Small intestine (tissue), 7 donors: Measurements from ENCODE around the gene AHI1. TPM values are rescaled to one million over a fixed set of nuclear protein-coding genes. Genes with fewer than 3 reads are reported as not detected.

ENCODE experiments used
- DNase-seq, 2 donors: peaks; one replicate each; pipeline versions ENCODE4 v3.0.0 to v3.0.0-alpha.2; 2013
- FAIRE-seq: peaks from 2 replicates; lab custom pipeline; 2012; peaks lifted over from hg19 to GRCh38; lab: Jason Lieb, UNC
- H3K27ac ChIP-seq, 3 donors: one replicate each; pipeline ENCODE4 v1.5.1; 2013; ENCODE audit warnings: low read length in 2 of 3, mild to moderate bottlenecking in 2 of 3, control low read depth in 1 of 3, inconsistent platforms in 1 of 3, low read depth in 1 of 3, moderate library complexity in 1 of 3
- H3K27me3 ChIP-seq, 3 donors: one replicate each; pipeline ENCODE4 v1.6.1; 2013; ENCODE audit warnings: low read length in 3 of 3, inconsistent platforms in 1 of 3; ENCODE audit not compliant: control insufficient read depth in 3 of 3, insufficient read depth in 3 of 3
- H3K36me3 ChIP-seq, 3 donors: one replicate each; pipeline ENCODE4 v1.6.1; 2013; ENCODE audit warnings: low read length in 3 of 3, inconsistent platforms in 1 of 3, low read depth in 1 of 3, mild to moderate bottlenecking in 1 of 3, moderate library complexity in 1 of 3; ENCODE audit not compliant: control insufficient read depth in 3 of 3, insufficient read depth in 2 of 3
- H3K4me1 ChIP-seq, 3 donors: one replicate each; pipeline ENCODE4 v1.6.1; 2013; ENCODE audit warnings: low read length in 2 of 3, inconsistent platforms in 1 of 3, low read depth in 1 of 3, mild to moderate bottlenecking in 1 of 3, moderate library complexity in 1 of 3; ENCODE audit not compliant: control insufficient read depth in 3 of 3, insufficient read depth in 2 of 3
- H3K4me3 ChIP-seq, 3 donors: one replicate each; pipeline ENCODE4 v1.5.1; 2013; ENCODE audit warnings: low read length in 3 of 3, control low read depth in 1 of 3, inconsistent platforms in 1 of 3, low read depth in 1 of 3, mild to moderate bottlenecking in 1 of 3, moderate library complexity in 1 of 3
- H3K9me3 ChIP-seq, 2 donors: one replicate each; pipeline ENCODE4 v1.6.1; 2013; ENCODE audit warnings: low read depth in 1 of 2, low read length in 1 of 2; ENCODE audit not compliant: control insufficient read depth in 2 of 2, insufficient read depth in 1 of 2
- WGBS, 3 donors: extraction: QIAGEN DNeasy Blood & Tissue Kit; methylation state at CpG; one replicate each; pipeline ENCODE4 v1.1.7; 2013; 5-methylcytosine and 5-hydroxymethylcytosine counted together
- polyA plus RNA-seq, 4 donors: library from polyadenylated mRNA; stranded (reverse) in 3 of 4; unstranded in 1 of 4; fragments of 200-250 nt in 3 of 4; fragments of 120-200 nt in 1 of 4; gene quantifications; one replicate each; pipeline versions ENCODE4 v1.2.1 to v1.2.3, GENCODE V29; 2013
- donor health status: healthy with polysubstance abuse.
- donor health status: control.
- donor health status: control.
- donor health status: Bipolar disorder and iron deficiency.
- donor health status: healthy.

AHI1 gene
- polyA plus RNA-seq, 4 donors = 1.1 to 20.2 (median 5.0) TPM

GRCh38 chr6:135233686-135234491, 263.7 kb downstream of the AHI1 start:
- Histone ChIP-seq H3K27ac (peak overlapping the region in 1 of 3 donors; percentile 53), H3K36me3 (peaks cover 0 to 3% (median 0%) of the 10 kb centered on the region in 3 donors), H3K9me3 (no peaks in the 10 kb centered on the region), H3K4me1 (peaks cover 0 to 5% (median 4%) of the 10 kb centered on the region in 3 donors), H3K4me3 (no peak overlapping the region), H3K27me3 (no peaks in the 10 kb centered on the region)
- WGBS, 3 donors = 34 to 42% (median 41%) methylated on average over 5 of the region's 5 CpGs
- FAIRE-seq = no peak
- DNase-seq = peak in 1 of 2 donors; percentile 21
